GM12878 (cell line): ENCODE data around the gene MCTP2. TPM values are rescaled to one million over a fixed set of nuclear protein-coding genes. Genes with fewer than 3 reads are reported as not detected.

Source experiments
- ATAC-seq: fragments of 200-7000 bp; cut with Tn5 transposase; 3 replicates; pipeline ENCODE4 v1.9.1; 2020; ENCODE audit warnings: mild to moderate bottlenecking, moderate library complexity
- BruUV-seq: library from RNA; stranded (reverse); fragments of 400-500 nt; replicated peaks from 2 replicates; lab custom pipeline; 2021; lab: Mats Ljungman, UMichigan
- CTCF ChIA-PET: fragments of 300-600 bp; sonication (Branson Sonifier 250); formaldehyde crosslinking; extraction: SDS; loops from one replicate; lab custom pipeline; 2021; ENCODE audit warnings: inconsistent platforms; lab: Yijun Ruan, JAX
- POLR2A ChIA-PET: fragments of 350-600 bp; formaldehyde crosslinking; extraction: SDS; loops from one replicate; lab custom pipeline; 2021; ENCODE audit warnings: inconsistent platforms; lab: Charles Lee
- RAD21 ChIA-PET: fragments of 300-600 bp; sonication (Branson Sonifier 250); formaldehyde crosslinking; loops from one replicate; lab custom pipeline; 2023; ENCODE audit warnings: antibody characterized with exemption; ENCODE audit not compliant: unreplicated experiment; lab: Charles Lee
- SMC1A ChIA-PET: fragments of 300-600 bp; sonication (Branson Sonifier 250); formaldehyde crosslinking; loops from one replicate; lab custom pipeline; 2023; ENCODE audit not compliant: unreplicated experiment, uncharacterized antibody; lab: Charles Lee
- DNase-seq: peaks from one replicate; pipeline ENCODE4 v3.0.0-alpha.2; 2011; ENCODE audit warnings: low read depth, low spot score
- FAIRE-seq: peaks from 3 replicates; lab custom pipeline; 2011; peaks lifted over from hg19 to GRCh38; lab: Jason Lieb, UNC
- H2AFZ ChIP-seq: 2 replicates; pipeline ENCODE4 v1.6.0; 2011; ENCODE audit warnings: low read depth, low read length, control low read depth; ENCODE audit not compliant: control insufficient read depth
- H3K27ac ChIP-seq: 2 replicates; pipeline ENCODE4 v1.5.1; 2011; ENCODE audit warnings: control low read depth; ENCODE audit not compliant: control insufficient read depth, insufficient read depth
- H3K27me3 ChIP-seq, 2 experiments: replicated peaks in 1 of 2; 2 replicates each; pipeline versions ENCODE4 v1.6.0 to v1.6.1; 2011; ENCODE audit warnings: low read length in 1 of 2; ENCODE audit not compliant: control insufficient read depth in 2 of 2, insufficient read depth in 2 of 2
- H3K36me3 ChIP-seq, 2 experiments: 2 replicates each; pipeline ENCODE4 v1.5.1; 2011; ENCODE audit warnings: low read length in 1 of 2; ENCODE audit not compliant: control insufficient read depth in 2 of 2, insufficient read depth in 2 of 2
- H3K4me1 ChIP-seq: 2 replicates; pipeline ENCODE4 v1.6.1; 2011; ENCODE audit warnings: mild to moderate bottlenecking, low read length, moderate library complexity, mixed read lengths; ENCODE audit not compliant: control insufficient read depth, insufficient read depth
- H3K4me2 ChIP-seq: 2 replicates; pipeline ENCODE4 v1.6.0; 2011; ENCODE audit warnings: control low read depth; ENCODE audit not compliant: control insufficient read depth, insufficient read depth
- H3K4me3 ChIP-seq: fragments of 200-600 bp; sonication (generic); 2 replicates; pipeline ENCODE4 v1.5.1; 2016
- H3K79me2 ChIP-seq: 2 replicates; pipeline ENCODE4 v1.6.0; 2011; ENCODE audit warnings: low read length; ENCODE audit not compliant: control insufficient read depth, insufficient read depth
- H3K9ac ChIP-seq: 2 replicates; pipeline ENCODE4 v1.8.0; 2011; ENCODE audit warnings: low read length, control low read depth, mixed read lengths; ENCODE audit not compliant: control insufficient read depth, insufficient read depth
- H3K9me3 ChIP-seq: replicated peaks from 3 replicates; pipeline ENCODE4 v1.5.1; 2011; ENCODE audit warnings: mild to moderate bottlenecking, low read length; ENCODE audit not compliant: control insufficient read depth, insufficient read depth
- H4K20me1 ChIP-seq: 2 replicates; pipeline ENCODE4 v1.6.0; 2011; ENCODE audit not compliant: control insufficient read depth, insufficient read depth
- FOXK2 ChIP-seq: fragments of 450-650 bp; IDR thresholded peaks from 2 replicates; pipeline ENCODE4 v1.6.1; 2017; ENCODE audit warnings: mild to moderate bottlenecking, moderate library complexity
- LARP7 ChIP-seq: fragments of 450-650 bp; IDR thresholded peaks from 2 replicates; pipeline ENCODE4 v1.6.1; 2017; ENCODE audit warnings: mild to moderate bottlenecking
- NFYA ChIP-seq: IDR thresholded peaks from 2 replicates; pipeline ENCODE4 v1.6.1; 2011; ENCODE audit warnings: low read depth, mild to moderate bottlenecking, low read length, improper control_type of control experiment, borderline replicate concordance
- RBBP5 ChIP-seq: fragments of 200-600 bp; sonication (generic); conservative IDR thresholded peaks from 2 replicates; pipeline ENCODE4 v1.6.1; 2016
- SMC3 ChIP-seq: IDR thresholded peaks from 2 replicates; pipeline ENCODE4 v1.6.1; 2011; ENCODE audit warnings: low read length, improper control_type of control experiment, borderline replicate concordance
- TCF7 ChIP-seq: IDR thresholded peaks from 2 replicates; pipeline ENCODE4 v1.6.1; 2014; ENCODE audit warnings: antibody characterized with exemption, borderline replicate concordance
- ZNF24 ChIP-seq: fragments of 450-650 bp; IDR thresholded peaks from 2 replicates; pipeline ENCODE4 v1.6.1; 2017; ENCODE audit warnings: antibody characterized with exemption, mild to moderate bottlenecking
- ZZZ3 ChIP-seq: IDR thresholded peaks from 2 replicates; pipeline ENCODE4 v1.6.1; 2011; ENCODE audit warnings: low read depth; ENCODE audit not compliant: control insufficient read depth, insufficient read length
- WGBS: methylation state at CpG from one replicate; pipeline ENCODE4 v1.1.6; 2016; ENCODE audit warnings: low lambda C conversion rate; ENCODE audit not compliant: insufficient replicate concordance, insufficient coverage; ENCODE audit errors: missing lambda C conversion rate; 5-methylcytosine and 5-hydroxymethylcytosine counted together
- in situ Hi-C: fragments of 300-500 bp; cut with MboI; formaldehyde crosslinking; loops from 9 replicates; pipeline ENCODE4 v1.14.3; 2018; ENCODE audit warnings: mixed read lengths
- intact Hi-C: fragments of 100-400 bp; cut with micrococcal nuclease; formaldehyde crosslinking; loops from one replicate; pipeline ENCODE4 v1.14.2; 2022; ENCODE audit not compliant: unreplicated experiment
- polyA plus RNA-seq, 11 experiments: library from polyadenylated mRNA; depleted of rRNA in 4 of 11; unstranded in 6 of 11; stranded (reverse) in 5 of 11; fragments of >200 nt; fragmentation: Nextera tagmentation in 4 of 11; fragmentation: Illumina TruSeq in 1 of 11; extraction: Ambion mirVana in 4 of 11; extraction: Trizol in 1 of 11; gene quantifications; 1 replicate in 1 of 11; 2 replicates in 10 of 11; pipeline versions ENCODE4 v1.2.1 to v1.2.3, GENCODE V29; 2011 to 2016; ENCODE audit warnings: inconsistent platforms in 2 of 11, missing spikeins in 2 of 11, low read depth in 1 of 11
- total RNA-seq, 4 experiments: library from RNA; depleted of rRNA in 3 of 4; stranded (reverse); fragments of >200 nt in 3 of 4; fragmentation: Illumina TruSeq in 1 of 4; extraction: Trizol in 1 of 4; gene quantifications; 2 replicates each; pipeline versions ENCODE4 v1.2.1 to v1.2.3, GENCODE V29; 2013 to 2021
- TF ChIP-seq, protein P1 (sequence below): IDR thresholded peaks from 2 replicates; pipeline ENCODE4 v1.6.1; 2012; ENCODE audit warnings: low read length, inconsistent platforms
- TF ChIP-seq, protein P2 (sequence below): fragments of 450-650 bp; IDR thresholded peaks from 2 replicates; pipeline ENCODE4 v1.6.1; 2016; ENCODE audit warnings: mild to moderate bottlenecking, moderate library complexity, borderline replicate concordance
- TF ChIP-seq, protein P3 (sequence below): fragments of 450-650 bp; formaldehyde crosslinking; IDR thresholded peaks from 2 replicates; pipeline ENCODE4 v1.5.0; 2022; ENCODE audit warnings: mild to moderate bottlenecking, missing genetic modification characterization

MCTP2 gene
- total and polyA plus RNA-seq, 10 of the 15 experiments (the other 5 are each of a cell fraction or from before 2014, with no cell fraction given) = 0.24 to 48.5 (median 0.88) TPM

DNA sequence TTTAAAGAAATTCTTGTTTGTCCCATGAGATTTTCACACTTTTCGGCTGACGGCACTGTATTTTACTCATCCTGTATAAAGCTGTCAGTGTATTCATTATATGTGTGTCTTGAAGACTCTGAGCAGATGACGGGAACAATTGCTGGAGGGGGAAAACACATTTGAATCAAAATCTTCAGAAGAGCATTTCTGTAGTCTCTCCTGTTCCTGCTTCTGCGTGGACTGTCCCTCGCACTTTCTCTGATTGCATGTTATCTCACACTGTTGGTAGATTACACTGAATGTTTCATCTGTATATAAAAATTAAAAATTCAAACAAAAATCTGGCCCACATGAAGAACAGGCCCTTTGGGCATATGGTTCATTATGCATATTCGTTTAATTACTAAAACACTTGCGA, 184.9 kb downstream of the MCTP2 start:
- intact Hi-C loops (no loop called here), in situ Hi-C loops (no loop called here)
- DNase-seq (no peak), ATAC-seq (no peak), FAIRE-seq (no peak)
- Histone ChIP-seq H3K9ac (no peak overlapping the region), H3K4me1 (no peaks in the 10 kb centered on the region), H3K36me3 (no peaks in the 10 kb centered on the region), H3K9me3 (no peaks in the 10 kb centered on the region), H3K79me2 (no peaks in the 10 kb centered on the region), H3K4me3 (no peak overlapping the region), H3K4me2 (no peak overlapping the region), H3K27ac (no peak overlapping the region), H3K27me3 (no peaks in the 10 kb centered on the region), H4K20me1 (no peaks in the 10 kb centered on the region), H2AFZ (no peak overlapping the region)
- 63% methylated on average over 7 of the region's 7 CpGs for WGBS
- ChIA-PET CTCF (interaction anchor here (0.7 kb wide), 1 partner anchor 29 kb away, joined by 3 read pairs; no protein-coding TSS in a partner anchor), RAD21 (no interaction called here), POLR2A (no interaction called here), SMC1A (no interaction called here)
- TF ChIP-seq NFYA = no peak
- no peak for TF ChIP-seq FOXK2
- TF ChIP-seq SMC3 = no peak
- TF ChIP-seq TCF7 = no peak
- TF ChIP-seq, protein P1, sequence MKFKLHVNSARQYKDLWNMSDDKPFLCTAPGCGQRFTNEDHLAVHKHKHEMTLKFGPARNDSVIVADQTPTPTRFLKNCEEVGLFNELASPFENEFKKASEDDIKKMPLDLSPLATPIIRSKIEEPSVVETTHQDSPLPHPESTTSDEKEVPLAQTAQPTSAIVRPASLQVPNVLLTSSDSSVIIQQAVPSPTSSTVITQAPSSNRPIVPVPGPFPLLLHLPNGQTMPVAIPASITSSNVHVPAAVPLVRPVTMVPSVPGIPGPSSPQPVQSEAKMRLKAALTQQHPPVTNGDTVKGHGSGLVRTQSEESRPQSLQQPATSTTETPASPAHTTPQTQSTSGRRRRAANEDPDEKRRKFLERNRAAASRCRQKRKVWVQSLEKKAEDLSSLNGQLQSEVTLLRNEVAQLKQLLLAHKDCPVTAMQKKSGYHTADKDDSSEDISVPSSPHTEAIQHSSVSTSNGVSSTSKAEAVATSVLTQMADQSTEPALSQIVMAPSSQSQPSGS = no peak
- TF ChIP-seq, protein P2, sequence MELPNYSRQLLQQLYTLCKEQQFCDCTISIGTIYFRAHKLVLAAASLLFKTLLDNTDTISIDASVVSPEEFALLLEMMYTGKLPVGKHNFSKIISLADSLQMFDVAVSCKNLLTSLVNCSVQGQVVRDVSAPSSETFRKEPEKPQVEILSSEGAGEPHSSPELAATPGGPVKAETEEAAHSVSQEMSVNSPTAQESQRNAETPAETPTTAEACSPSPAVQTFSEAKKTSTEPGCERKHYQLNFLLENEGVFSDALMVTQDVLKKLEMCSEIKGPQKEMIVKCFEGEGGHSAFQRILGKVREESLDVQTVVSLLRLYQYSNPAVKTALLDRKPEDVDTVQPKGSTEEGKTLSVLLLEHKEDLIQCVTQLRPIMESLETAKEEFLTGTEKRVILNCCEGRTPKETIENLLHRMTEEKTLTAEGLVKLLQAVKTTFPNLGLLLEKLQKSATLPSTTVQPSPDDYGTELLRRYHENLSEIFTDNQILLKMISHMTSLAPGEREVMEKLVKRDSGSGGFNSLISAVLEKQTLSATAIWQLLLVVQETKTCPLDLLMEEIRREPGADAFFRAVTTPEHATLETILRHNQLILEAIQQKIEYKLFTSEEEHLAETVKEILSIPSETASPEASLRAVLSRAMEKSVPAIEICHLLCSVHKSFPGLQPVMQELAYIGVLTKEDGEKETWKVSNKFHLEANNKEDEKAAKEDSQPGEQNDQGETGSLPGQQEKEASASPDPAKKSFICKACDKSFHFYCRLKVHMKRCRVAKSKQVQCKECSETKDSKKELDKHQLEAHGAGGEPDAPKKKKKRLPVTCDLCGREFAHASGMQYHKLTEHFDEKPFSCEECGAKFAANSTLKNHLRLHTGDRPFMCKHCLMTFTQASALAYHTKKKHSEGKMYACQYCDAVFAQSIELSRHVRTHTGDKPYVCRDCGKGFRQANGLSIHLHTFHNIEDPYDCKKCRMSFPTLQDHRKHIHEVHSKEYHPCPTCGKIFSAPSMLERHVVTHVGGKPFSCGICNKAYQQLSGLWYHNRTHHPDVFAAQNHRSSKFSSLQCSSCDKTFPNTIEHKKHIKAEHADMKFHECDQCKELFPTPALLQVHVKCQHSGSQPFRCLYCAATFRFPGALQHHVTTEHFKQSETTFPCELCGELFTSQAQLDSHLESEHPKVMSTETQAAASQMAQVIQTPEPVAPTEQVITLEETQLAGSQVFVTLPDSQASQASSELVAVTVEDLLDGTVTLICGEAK = no peak
- TF ChIP-seq RBBP5 = no peak
- TF ChIP-seq ZNF24 = no peak
- no peak for TF ChIP-seq ZZZ3
- TF ChIP-seq, protein P3, sequence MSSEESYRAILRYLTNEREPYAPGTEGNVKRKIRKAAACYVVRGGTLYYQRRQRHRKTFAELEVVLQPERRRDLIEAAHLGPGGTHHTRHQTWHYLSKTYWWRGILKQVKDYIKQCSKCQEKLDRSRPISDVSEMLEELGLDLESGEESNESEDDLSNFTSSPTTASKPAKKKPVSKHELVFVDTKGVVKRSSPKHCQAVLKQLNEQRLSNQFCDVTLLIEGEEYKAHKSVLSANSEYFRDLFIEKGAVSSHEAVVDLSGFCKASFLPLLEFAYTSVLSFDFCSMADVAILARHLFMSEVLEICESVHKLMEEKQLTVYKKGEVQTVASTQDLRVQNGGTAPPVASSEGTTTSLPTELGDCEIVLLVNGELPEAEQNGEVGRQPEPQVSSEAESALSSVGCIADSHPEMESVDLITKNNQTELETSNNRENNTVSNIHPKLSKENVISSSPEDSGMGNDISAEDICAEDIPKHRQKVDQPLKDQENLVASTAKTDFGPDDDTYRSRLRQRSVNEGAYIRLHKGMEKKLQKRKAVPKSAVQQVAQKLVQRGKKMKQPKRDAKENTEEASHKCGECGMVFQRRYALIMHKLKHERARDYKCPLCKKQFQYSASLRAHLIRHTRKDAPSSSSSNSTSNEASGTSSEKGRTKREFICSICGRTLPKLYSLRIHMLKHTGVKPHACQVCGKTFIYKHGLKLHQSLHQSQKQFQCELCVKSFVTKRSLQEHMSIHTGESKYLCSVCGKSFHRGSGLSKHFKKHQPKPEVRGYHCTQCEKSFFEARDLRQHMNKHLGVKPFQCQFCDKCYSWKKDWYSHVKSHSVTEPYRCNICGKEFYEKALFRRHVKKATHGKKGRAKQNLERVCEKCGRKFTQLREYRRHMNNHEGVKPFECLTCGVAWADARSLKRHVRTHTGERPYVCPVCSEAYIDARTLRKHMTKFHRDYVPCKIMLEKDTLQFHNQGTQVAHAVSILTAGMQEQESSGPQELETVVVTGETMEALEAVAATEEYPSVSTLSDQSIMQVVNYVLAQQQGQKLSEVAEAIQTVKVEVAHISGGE = no peak
- TF ChIP-seq LARP7 = no peak
- BruUV-seq = no TSS peak
